Measurements from ENCODE around the gene KCNK4. TPM values are rescaled to one million over a fixed set of nuclear protein-coding genes. Genes with fewer than 3 reads are reported as not detected.

KCNK4 gene
- total and polyA plus RNA-seq, 2 of the 13 experiments (the other 11 are each of a cell fraction or from before 2014, with no cell fraction given) = not detected

DNA sequence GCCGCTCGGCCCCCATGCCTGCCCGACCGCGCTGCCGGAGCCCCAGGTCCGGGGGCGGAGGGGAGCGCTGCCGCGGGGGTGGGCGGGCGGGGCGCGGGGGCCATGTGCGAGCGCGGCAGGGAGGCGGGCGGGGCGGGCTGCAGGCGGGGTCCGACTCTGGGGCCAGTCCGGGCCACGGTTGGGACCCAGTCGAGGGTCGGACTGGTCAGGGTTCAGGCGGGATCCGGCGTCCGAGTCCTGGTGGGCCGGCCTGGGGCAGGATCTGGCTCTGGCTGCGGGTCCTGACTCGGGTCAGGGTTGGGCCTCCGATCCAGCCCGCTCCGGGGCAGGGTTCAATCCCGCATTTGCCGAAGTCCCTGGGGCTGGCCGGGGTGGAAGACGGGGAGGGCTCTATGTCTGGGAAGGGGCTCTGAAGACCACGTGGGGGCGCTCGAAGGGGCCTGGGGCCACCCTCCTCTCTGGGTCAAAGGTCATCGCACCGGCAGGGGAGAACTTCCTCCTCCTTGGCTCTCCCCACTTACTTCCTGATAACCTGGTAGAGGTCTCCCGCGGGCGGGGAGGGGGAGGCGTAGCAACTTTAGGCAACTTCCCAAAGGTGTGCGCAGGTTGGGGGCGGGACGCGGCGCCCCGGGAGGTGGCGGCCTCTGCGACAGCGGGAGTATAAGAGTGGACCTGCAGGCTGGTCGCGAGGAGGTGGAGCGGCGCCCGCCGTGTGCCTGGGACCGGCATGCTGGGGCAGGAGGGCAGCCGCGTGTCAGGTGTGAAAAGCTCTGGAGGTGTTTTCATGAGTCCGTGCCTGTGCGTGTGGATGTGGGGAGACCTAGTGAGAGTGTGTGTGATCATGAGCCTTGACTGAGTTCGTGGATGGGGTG is 14.8 kb downstream of the KCNK4 start (continued):
- TF ChIP-seq UBTF (CRISPR knock-in tag; IDR thresholded peaks at IDR 0.05) (peak; percentile 87), SALL2 (CRISPR knock-in tag; IDR thresholded peaks at IDR 0.05) (peak; percentile 28; the same call in 1 of the 2 replicates), SAP130 (CRISPR knock-in tag; IDR thresholded peaks at IDR 0.05; ENCODE audit: low read depth) (peak; percentile 93), POLR2AphosphoS5 (IDR thresholded peaks at IDR 0.05; ENCODE audit: low read depth, low read length) (peak; percentile 47; the same call in 1 of the 2 replicates), KDM2A (CRISPR knock-in tag; IDR thresholded peaks at IDR 0.05; ENCODE audit: borderline replicate concordance, low read depth) (peak; percentile 80), MED1 (CRISPR knock-in tag; IDR thresholded peaks at IDR 0.05) (no peak), ZNF780A (CRISPR knock-in tag; IDR thresholded peaks at IDR 0.05) (no peak; the same call in 1 of the 2 replicates), ZBTB33 (CRISPR knock-in tag; IDR thresholded peaks at IDR 0.05) (0 out of 2 replicates have a peak, but pooled peaks have one; percentile 5), MEF2D (CRISPR knock-in tag; IDR thresholded peaks at IDR 0.05) (peak; percentile 64; the same call in 1 of the 2 replicates), ETV5 (CRISPR knock-in tag; IDR thresholded peaks at IDR 0.05; ENCODE audit: borderline replicate concordance) (peak; percentile 50; the same call in 1 of the 2 replicates), REXO4 (CRISPR knock-in tag; IDR thresholded peaks at IDR 0.05; ENCODE audit: borderline replicate concordance) (no peak), ZNF224 (CRISPR knock-in tag; IDR thresholded peaks at IDR 0.05) (0 out of 2 replicates have a peak, but pooled peaks have one; percentile 52), ZEB1 (IDR thresholded peaks at IDR 0.05; ENCODE audit: insufficient replicate concordance, low read depth) (peak; percentile 71), NR2F1 (CRISPR knock-in tag; IDR thresholded peaks at IDR 0.05) (peak; percentile 50 to 85; a peak in 3 of 4 replicates), ZNF629 (CRISPR knock-in tag; conservative IDR thresholded peaks at IDR 0.05) (0 out of 2 replicates have a peak, but pooled peaks have one; percentile 5), PTBP1 (IDR thresholded peaks at IDR 0.05; ENCODE audit: low read depth, low read length, poor library complexity, severe bottlenecking) (no peak), RXRA (CRISPR knock-in tag; IDR thresholded peaks at IDR 0.05) (peak; percentile 90), ZNF768 (CRISPR knock-in tag; IDR thresholded peaks at IDR 0.05) (0 out of 2 replicates have a peak, but pooled peaks have one; percentile 10), ELF4 (CRISPR knock-in tag; IDR thresholded peaks at IDR 0.05; ENCODE audit: borderline replicate concordance) (0 out of 2 replicates have a peak, but pooled peaks have one; percentile 38), KAT8 (CRISPR knock-in tag; IDR thresholded peaks at IDR 0.05) (peak; percentile 76), ZNF781 (CRISPR knock-in tag; IDR thresholded peaks at IDR 0.05; ENCODE audit: borderline replicate concordance, not compliant biosample characterization) (no peak), ARNT (IDR thresholded peaks at IDR 0.05) (no peak), SCMH1 (CRISPR knock-in tag; IDR thresholded peaks at IDR 0.05; ENCODE audit: borderline replicate concordance) (no peak)
- TF ChIP-seq, protein P1, sequence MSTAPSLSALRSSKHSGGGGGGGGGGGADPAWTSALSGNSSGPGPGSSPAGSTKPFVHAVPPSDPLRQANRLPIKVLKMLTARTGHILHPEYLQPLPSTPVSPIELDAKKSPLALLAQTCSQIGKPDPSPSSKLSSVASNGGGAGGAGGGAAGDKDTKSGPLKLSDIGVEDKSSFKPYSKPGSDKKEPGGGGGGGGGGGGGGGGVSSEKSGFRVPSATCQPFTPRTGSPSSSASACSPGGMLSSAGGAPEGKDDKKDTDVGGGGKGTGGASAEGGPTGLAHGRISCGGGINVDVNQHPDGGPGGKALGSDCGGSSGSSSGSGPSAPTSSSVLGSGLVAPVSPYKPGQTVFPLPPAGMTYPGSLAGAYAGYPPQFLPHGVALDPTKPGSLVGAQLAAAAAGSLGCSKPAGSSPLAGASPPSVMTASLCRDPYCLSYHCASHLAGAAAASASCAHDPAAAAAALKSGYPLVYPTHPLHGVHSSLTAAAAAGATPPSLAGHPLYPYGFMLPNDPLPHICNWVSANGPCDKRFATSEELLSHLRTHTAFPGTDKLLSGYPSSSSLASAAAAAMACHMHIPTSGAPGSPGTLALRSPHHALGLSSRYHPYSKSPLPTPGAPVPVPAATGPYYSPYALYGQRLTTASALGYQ (CRISPR knock-in tag; IDR thresholded peaks at IDR 0.05) = no peak

All from HepG2 (cell line).